H9 (cell line): ENCODE results near the gene CARS1. TPM values are rescaled to one million over a fixed set of nuclear protein-coding genes. Genes with fewer than 3 reads are reported as not detected.

Experiments used
- DNase-seq: peaks from one replicate; pipeline ENCODE4 v3.0.0-alpha.2; 2017
- H2AFZ ChIP-seq: one replicate; pipeline ENCODE4 v1.6.1; 2013; ENCODE audit warnings: mild to moderate bottlenecking, low read length, control low read depth, moderate library complexity
- H2AK5ac ChIP-seq: 2 replicates; pipeline ENCODE4 v1.6.1; 2013; ENCODE audit warnings: low read length, control low read depth, mixed read lengths; ENCODE audit not compliant: insufficient read length
- H2BK120ac ChIP-seq: one replicate; pipeline ENCODE4 v1.6.1; 2013; ENCODE audit warnings: low read depth, mild to moderate bottlenecking, low read length, control low read depth, inconsistent platforms; ENCODE audit not compliant: poor library complexity, severe bottlenecking
- H2BK12ac ChIP-seq: 2 replicates; pipeline ENCODE4 v1.6.1; 2013; ENCODE audit warnings: low read length, control low read depth, mixed read lengths, low read depth; ENCODE audit not compliant: insufficient read length
- H2BK15ac ChIP-seq: 2 replicates; pipeline ENCODE4 v1.6.1; 2013; ENCODE audit warnings: low read depth, low read length, control low read depth
- H2BK20ac ChIP-seq: one replicate; pipeline ENCODE4 v1.6.1; 2013; ENCODE audit warnings: low read depth, mild to moderate bottlenecking, low read length, control low read depth, inconsistent platforms; ENCODE audit not compliant: poor library complexity, severe bottlenecking
- H2BK5ac ChIP-seq: 2 replicates; pipeline ENCODE4 v1.6.1; 2013; ENCODE audit warnings: low read length, control low read depth, mixed read lengths; ENCODE audit not compliant: insufficient read length
- H3K14ac ChIP-seq: 2 replicates; pipeline ENCODE4 v1.6.1; 2013; ENCODE audit warnings: low read length, control low read depth; ENCODE audit not compliant: insufficient read depth
- H3K18ac ChIP-seq: 2 replicates; pipeline ENCODE4 v1.6.1; 2013; ENCODE audit warnings: low read depth, mild to moderate bottlenecking, mixed read lengths, low read length, control low read depth; ENCODE audit not compliant: insufficient read length
- H3K23ac ChIP-seq: 2 replicates; pipeline ENCODE4 v1.6.1; 2013; ENCODE audit warnings: low read length, control low read depth, mixed read lengths, low read depth; ENCODE audit not compliant: insufficient read length
- H3K23me2 ChIP-seq: 2 replicates; pipeline ENCODE4 v1.6.1; 2013; ENCODE audit warnings: low read depth, mild to moderate bottlenecking, mixed read lengths, low read length, control low read depth; ENCODE audit not compliant: insufficient read length, poor library complexity, severe bottlenecking
- H3K27ac ChIP-seq: 2 replicates; pipeline ENCODE4 v1.5.1; 2013; ENCODE audit warnings: low read length, control low read depth, mixed read lengths, low read depth; ENCODE audit not compliant: insufficient read length
- H3K27me3 ChIP-seq: 2 replicates; pipeline ENCODE4 v1.6.1; 2013; ENCODE audit warnings: low read length, control low read depth, inconsistent platforms; ENCODE audit not compliant: insufficient read depth
- H3K4ac ChIP-seq: 2 replicates; pipeline ENCODE4 v1.6.1; 2013; ENCODE audit warnings: low read depth, mild to moderate bottlenecking, control low read depth, inconsistent platforms, low read length, moderate library complexity
- H3K4me1 ChIP-seq: 2 replicates; pipeline ENCODE4 v1.6.1; 2013; ENCODE audit warnings: low read length, control low read depth, inconsistent platforms; ENCODE audit not compliant: insufficient read depth
- H3K4me2 ChIP-seq: 2 replicates; pipeline ENCODE4 v1.6.1; 2013; ENCODE audit warnings: low read length, control low read depth, mixed read lengths; ENCODE audit not compliant: insufficient read length, insufficient read depth
- H3K56ac ChIP-seq: 2 replicates; pipeline ENCODE4 v1.6.1; 2013; ENCODE audit warnings: low read depth, mild to moderate bottlenecking, mixed read lengths, low read length, control low read depth; ENCODE audit not compliant: insufficient read length
- H3K79me1 ChIP-seq: 2 replicates; pipeline ENCODE4 v1.6.1; 2013; ENCODE audit warnings: low read depth, mild to moderate bottlenecking, moderate library complexity, low read length, control low read depth, inconsistent platforms; ENCODE audit not compliant: insufficient read depth, poor library complexity, severe bottlenecking
- H3K79me2 ChIP-seq: 2 replicates; pipeline ENCODE4 v1.6.1; 2013; ENCODE audit warnings: low read length, control low read depth, inconsistent platforms; ENCODE audit not compliant: insufficient read depth
- H3K9ac ChIP-seq: 2 replicates; pipeline ENCODE4 v1.6.1; 2013; ENCODE audit warnings: low read length, control low read depth, mixed read lengths; ENCODE audit not compliant: insufficient read length; ENCODE audit errors: extremely low read depth
- H3K9me3 ChIP-seq: one replicate; pipeline ENCODE4 v1.6.1; 2013; ENCODE audit warnings: low read depth, low read length, inconsistent platforms; ENCODE audit not compliant: control insufficient read depth
- H3T11ph ChIP-seq: one replicate; pipeline ENCODE4 v1.6.1; 2013; ENCODE audit warnings: mild to moderate bottlenecking, low read length, control low read depth, inconsistent platforms
- H4K20me1 ChIP-seq: one replicate; pipeline ENCODE4 v1.6.1; 2013; ENCODE audit not compliant: control insufficient read depth, insufficient read length, insufficient read depth
- H4K5ac ChIP-seq: 2 replicates; pipeline ENCODE4 v1.6.1; 2013; ENCODE audit warnings: low read depth, mild to moderate bottlenecking, mixed read lengths, low read length, control low read depth; ENCODE audit not compliant: insufficient read length
- H4K8ac ChIP-seq: replicated peaks from 2 replicates; pipeline ENCODE4 v1.6.1; 2013; ENCODE audit warnings: low read length, control low read depth, mixed read lengths, low read depth; ENCODE audit not compliant: insufficient read length
- H4K91ac ChIP-seq: 2 replicates; pipeline ENCODE4 v1.6.1; 2013; ENCODE audit warnings: low read depth, mild to moderate bottlenecking, moderate library complexity, mixed read lengths, low read length, control low read depth; ENCODE audit not compliant: insufficient read length
- H3K27ac Mint-ChIP-seq, 3 experiments: 2 replicates in 2 of 3; 3 replicates in 1 of 3; pipeline ENCODE4 v1.8.0; 2020 to 2021; ENCODE audit warnings: mixed read lengths in 3 of 3, mild to moderate bottlenecking in 1 of 3, moderate library complexity in 1 of 3
- H3K27me3 Mint-ChIP-seq: 2 replicates; pipeline ENCODE4 v1.8.0; 2021; ENCODE audit warnings: low read depth, mild to moderate bottlenecking, moderate library complexity, mixed read lengths
- H3K36me3 Mint-ChIP-seq, 3 experiments: 2 replicates in 2 of 3; 3 replicates in 1 of 3; pipeline ENCODE4 v1.8.0; 2020 to 2021; ENCODE audit warnings: low read depth in 3 of 3, mixed read lengths in 3 of 3; ENCODE audit not compliant: insufficient read depth in 1 of 3
- H3K4me1 Mint-ChIP-seq, 2 experiments: 2 replicates each; pipeline ENCODE4 v1.8.0; 2020; ENCODE audit warnings: mixed read lengths in 2 of 2
- H3K4me3 Mint-ChIP-seq, 2 experiments: 2 replicates in 1 of 2; 3 replicates in 1 of 2; pipeline ENCODE4 v1.8.0; 2020 to 2021; ENCODE audit warnings: mild to moderate bottlenecking in 2 of 2, mixed read lengths in 2 of 2, moderate library complexity in 1 of 2
- H3K9me3 Mint-ChIP-seq, 2 experiments: 2 replicates in 1 of 2; 3 replicates in 1 of 2; pipeline ENCODE4 v1.8.0; 2020; ENCODE audit warnings: mild to moderate bottlenecking in 2 of 2, mixed read lengths in 2 of 2, moderate library complexity in 1 of 2
- WGBS: extraction: QIAGEN DNeasy Blood & Tissue Kit; methylation state at CpG from one replicate; pipeline ENCODE4 v1.1.7; 2013; ENCODE audit warnings: missing lambda C conversion rate, low lambda C conversion rate, mixed read lengths; ENCODE audit not compliant: insufficient read length; ENCODE audit errors: extremely low coverage; 5-methylcytosine and 5-hydroxymethylcytosine counted together
- total RNA-seq: library from RNA; stranded (reverse); gene quantifications from 2 replicates; pipeline ENCODE4 v1.2.1, GENCODE V29; 2021
- TF ChIP-seq, protein P1 (sequence below): fragments of 200-600 bp; sonication (generic); conservative IDR thresholded peaks from 3 replicates; pipeline ENCODE4 v1.8.0; 2021; ENCODE audit warnings: antibody characterized with exemption, mild to moderate bottlenecking

Gene CARS1
- total RNA-seq, 1 experiment from 2014 or later, result 92.3 TPM

DNA sequence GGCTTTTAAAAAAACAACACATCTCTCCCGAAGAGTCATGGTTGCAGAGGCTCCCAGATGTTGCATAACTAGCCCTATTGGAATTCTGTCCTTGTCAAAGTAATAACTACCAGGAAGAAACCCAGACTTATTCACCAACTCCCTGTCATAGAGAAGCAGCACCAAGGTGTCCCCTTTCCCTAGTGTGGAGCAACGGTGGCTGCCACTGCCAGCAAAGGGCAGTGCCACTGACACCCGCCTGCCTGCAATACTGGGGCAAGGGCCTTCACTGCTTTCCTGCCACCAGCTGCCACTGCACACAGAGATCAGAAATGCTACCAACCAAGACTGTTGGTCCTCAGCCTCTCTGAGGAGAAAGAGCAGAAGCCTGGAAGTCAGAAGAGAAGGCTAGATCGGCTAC, 92.4 kb downstream of the CARS1 start:
- no peak overlapping the region for H3K27ac ChIP-seq
- H4K5ac ChIP-seq, result no peak overlapping the region
- peaks cover 25 to 30% of the 10 kb centered on the region in 2 experiments for H3K4me1 Mint-ChIP-seq
- no peak overlapping the region for H3K4ac ChIP-seq
- H2BK12ac ChIP-seq, result no peak overlapping the region
- H3K27me3 ChIP-seq, result no peaks in the 10 kb centered on the region
- no peak overlapping the region for H3K27ac Mint-ChIP-seq
- H2AK5ac ChIP-seq, result no peak overlapping the region
- no peak overlapping the region for H3K4me2 ChIP-seq
- no peak overlapping the region for H4K91ac ChIP-seq
- TF ChIP-seq, protein P1, sequence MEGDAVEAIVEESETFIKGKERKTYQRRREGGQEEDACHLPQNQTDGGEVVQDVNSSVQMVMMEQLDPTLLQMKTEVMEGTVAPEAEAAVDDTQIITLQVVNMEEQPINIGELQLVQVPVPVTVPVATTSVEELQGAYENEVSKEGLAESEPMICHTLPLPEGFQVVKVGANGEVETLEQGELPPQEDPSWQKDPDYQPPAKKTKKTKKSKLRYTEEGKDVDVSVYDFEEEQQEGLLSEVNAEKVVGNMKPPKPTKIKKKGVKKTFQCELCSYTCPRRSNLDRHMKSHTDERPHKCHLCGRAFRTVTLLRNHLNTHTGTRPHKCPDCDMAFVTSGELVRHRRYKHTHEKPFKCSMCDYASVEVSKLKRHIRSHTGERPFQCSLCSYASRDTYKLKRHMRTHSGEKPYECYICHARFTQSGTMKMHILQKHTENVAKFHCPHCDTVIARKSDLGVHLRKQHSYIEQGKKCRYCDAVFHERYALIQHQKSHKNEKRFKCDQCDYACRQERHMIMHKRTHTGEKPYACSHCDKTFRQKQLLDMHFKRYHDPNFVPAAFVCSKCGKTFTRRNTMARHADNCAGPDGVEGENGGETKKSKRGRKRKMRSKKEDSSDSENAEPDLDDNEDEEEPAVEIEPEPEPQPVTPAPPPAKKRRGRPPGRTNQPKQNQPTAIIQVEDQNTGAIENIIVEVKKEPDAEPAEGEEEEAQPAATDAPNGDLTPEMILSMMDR, result no peak
- no peaks in the 10 kb centered on the region for H3K27me3 Mint-ChIP-seq
- peaks cover 4% of the 10 kb centered on the region; the same call in 1 of the 2 replicates for H3K4me1 ChIP-seq
- H2BK20ac ChIP-seq, result no peak overlapping the region
- H3K79me2 ChIP-seq, result peaks cover 4% of the 10 kb centered on the region
- no peak overlapping the region for H4K8ac ChIP-seq
- H3K23ac ChIP-seq, result no peak overlapping the region
- H3K4me3 Mint-ChIP-seq, result no peak overlapping the region
- no peak overlapping the region for H2AFZ ChIP-seq
- H3K9ac ChIP-seq, result no peak overlapping the region
- peaks cover 66 to 95% (median 83%) of the 10 kb centered on the region in 3 experiments for H3K36me3 Mint-ChIP-seq
- H2BK5ac ChIP-seq, result no peak overlapping the region
- H4K20me1 ChIP-seq, result no peaks in the 10 kb centered on the region
- no peak overlapping the region for H3K14ac ChIP-seq
- no peak for DNase-seq
- H3K23me2 ChIP-seq, result no peaks in the 10 kb centered on the region
- H2BK15ac ChIP-seq, result no peak overlapping the region
- no peaks in the 10 kb centered on the region for H3K9me3 ChIP-seq
- no peak overlapping the region for H3K18ac ChIP-seq
- no peak overlapping the region for H3T11ph ChIP-seq
- H3K79me1 ChIP-seq, result peaks cover 5% of the 10 kb centered on the region
- no peak overlapping the region for H3K56ac ChIP-seq
- H2BK120ac ChIP-seq, result no peak overlapping the region
- H3K9me3 Mint-ChIP-seq, result no peaks in the 10 kb centered on the region
- no CpG with 5 or more reads among the region's 4 CpGs for WGBS
